GM12872 (cell line): ENCODE measurements around the gene TIGD3.

Experiments
- TF ChIP-seq, protein P1 (sequence below): IDR thresholded peaks from 3 replicates; pipeline ENCODE4 v1.5.1; 2011; ENCODE audit warnings: low read depth, mild to moderate bottlenecking, low read length, moderate library complexity; ENCODE audit not compliant: insufficient read depth

The TIGD3 gene

DNA sequence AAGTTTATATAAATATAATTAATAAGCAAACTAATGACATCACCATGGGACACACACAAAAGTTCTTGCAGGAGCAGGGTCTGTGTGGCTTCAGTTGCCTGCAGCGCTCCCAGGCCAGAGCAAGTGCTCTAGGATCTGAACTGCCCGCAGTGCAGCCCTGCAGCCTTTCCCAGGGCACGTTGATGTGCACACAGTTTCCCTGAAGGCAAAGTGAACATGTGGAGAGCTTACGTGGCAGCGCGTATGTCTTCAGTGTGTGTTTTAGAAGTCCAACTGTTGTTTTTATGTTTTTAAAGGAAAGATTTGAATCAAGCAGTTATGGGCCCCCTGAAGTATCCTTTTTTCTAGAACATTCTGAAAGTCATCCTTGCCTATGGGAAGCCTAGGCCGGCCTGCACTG lies 1.2 kb upstream of the TIGD3 start:
- TF ChIP-seq, protein P1, sequence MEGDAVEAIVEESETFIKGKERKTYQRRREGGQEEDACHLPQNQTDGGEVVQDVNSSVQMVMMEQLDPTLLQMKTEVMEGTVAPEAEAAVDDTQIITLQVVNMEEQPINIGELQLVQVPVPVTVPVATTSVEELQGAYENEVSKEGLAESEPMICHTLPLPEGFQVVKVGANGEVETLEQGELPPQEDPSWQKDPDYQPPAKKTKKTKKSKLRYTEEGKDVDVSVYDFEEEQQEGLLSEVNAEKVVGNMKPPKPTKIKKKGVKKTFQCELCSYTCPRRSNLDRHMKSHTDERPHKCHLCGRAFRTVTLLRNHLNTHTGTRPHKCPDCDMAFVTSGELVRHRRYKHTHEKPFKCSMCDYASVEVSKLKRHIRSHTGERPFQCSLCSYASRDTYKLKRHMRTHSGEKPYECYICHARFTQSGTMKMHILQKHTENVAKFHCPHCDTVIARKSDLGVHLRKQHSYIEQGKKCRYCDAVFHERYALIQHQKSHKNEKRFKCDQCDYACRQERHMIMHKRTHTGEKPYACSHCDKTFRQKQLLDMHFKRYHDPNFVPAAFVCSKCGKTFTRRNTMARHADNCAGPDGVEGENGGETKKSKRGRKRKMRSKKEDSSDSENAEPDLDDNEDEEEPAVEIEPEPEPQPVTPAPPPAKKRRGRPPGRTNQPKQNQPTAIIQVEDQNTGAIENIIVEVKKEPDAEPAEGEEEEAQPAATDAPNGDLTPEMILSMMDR: no peak

DNA sequence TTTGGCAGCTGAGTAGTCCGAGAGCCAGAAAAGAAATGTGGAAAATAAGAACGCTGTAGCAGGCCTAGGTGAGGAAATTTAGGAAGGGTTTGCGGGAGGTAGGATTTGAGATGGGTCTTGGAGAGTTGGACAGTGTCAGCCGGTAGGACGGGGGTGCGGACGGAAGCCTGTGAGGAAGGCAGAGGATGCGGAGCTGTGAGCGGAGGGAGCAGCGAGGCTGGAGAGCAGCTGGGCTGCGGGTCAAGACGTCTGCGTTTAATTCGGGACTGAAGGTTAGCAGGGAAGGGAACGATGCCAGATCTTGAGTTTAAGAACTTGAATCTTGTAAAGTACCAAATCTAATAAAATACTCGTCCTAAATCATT lies 669 bp upstream of the TIGD3 start:
- TF ChIP-seq, protein P1: no peak

DNA sequence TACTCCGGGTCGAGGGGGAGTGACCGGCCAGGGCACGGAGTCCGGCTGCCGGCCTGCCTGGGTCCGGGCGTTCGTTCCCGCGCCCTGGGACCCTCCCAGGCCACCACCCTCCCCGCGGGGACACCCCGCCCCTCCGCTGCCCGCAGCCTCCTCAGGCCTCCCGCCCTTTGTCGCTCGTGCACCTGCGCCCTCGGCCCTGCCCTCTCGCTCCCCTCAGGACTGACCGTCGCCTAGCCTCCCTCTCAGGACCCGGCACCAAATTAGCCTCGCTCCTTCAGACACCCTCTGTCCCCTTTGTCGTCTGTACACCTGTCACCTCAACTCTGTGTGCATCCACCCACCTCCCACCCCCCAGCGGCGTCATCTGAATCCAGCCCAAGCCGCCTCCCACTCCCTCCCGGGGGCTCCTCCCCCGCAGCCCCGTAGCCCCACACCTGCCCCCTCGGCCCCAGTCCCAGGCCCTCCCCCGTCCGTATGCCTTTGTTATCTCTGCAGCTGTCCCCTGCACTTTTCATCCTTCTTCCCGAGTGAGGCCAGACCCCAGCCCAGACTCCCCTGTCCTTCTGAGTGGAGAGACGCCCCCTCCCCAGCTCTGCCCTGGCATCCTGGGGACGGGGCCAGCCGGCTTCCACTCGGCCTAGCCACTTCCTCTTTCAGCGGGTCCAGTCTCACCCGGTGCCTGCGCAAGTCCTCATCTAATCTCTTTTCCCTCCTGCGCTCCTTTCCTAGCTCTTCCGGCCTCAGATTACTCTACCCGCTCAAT lies 643 bp downstream of the TIGD3 start:
- TF ChIP-seq, protein P1: no peak

DNA sequence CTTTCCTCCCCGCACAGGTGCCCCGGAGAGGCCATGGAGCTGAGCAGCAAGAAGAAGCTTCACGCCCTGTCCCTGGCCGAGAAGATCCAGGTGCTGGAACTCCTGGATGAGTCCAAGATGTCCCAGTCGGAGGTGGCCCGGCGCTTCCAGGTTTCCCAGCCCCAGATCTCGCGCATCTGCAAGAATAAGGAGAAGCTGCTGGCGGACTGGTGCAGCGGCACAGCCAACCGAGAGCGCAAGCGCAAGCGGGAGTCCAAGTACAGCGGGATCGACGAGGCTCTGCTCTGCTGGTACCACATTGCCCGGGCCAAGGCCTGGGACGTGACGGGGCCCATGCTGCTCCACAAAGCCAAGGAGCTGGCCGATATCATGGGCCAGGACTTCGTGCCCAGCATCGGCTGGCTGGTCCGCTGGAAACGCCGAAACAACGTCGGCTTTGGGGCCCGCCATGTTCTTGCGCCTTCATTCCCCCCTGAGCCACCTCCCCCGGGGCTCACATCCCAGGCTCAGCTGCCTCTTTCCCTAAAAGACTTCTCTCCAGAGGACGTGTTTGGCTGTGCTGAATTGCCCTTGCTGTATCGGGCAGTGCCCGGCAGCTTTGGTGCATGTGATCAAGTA lies 1.3 kb downstream of the TIGD3 start:
- TF ChIP-seq, protein P1: no peak

DNA sequence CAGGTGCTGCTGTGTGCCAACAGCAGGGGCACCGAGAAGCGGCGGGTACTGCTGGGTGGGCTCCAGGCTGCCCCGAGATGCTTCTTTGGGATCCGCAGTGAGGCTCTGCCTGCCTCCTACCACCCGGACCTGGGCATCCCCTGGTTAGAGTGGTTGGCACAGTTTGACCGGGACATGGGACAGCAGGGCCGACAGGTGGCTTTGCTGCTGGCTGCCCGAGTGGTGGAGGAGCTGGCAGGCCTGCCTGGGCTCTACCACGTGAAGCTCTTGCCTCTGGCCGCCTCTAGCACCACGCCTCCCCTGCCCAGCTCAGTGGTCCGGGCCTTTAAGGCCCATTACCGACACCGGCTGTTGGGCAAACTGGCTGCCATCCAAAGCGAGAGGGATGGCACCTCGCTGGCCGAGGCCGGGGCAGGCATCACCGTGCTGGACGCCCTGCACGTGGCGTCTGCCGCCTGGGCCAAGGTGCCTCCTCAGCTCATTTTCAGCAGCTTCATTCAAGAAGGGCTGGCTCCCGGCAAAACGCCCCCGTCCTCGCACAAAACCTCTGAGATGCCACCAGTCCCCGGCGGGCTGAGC lies 1.9 kb downstream of the TIGD3 start:
- TF ChIP-seq, protein P1: no peak

DNA sequence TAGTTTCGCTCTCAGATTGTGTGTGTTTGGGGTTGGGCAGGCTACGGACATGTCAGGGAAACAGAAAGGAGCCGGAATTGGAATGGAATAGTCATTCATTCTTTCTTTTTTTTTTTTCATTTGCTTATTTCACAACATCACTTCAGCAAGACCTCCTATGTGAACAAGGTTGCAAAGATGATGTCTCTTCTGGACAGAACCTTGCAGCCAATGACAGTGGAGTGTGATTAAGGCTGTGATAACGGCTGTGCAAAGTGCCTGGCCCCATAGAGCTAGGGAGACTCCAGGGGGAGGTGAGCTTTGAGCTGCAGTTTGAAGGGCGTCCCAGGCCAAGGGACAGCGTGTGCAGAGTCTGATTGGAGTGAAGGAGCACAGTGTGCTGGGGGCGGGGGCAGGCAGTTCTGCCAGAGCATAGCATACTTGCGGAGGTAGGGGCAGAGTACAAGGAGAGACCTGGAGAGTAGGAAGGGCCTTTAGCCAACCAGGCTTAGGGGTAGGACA lies 3.4 kb downstream of the TIGD3 start:
- TF ChIP-seq, protein P1: no peak

DNA sequence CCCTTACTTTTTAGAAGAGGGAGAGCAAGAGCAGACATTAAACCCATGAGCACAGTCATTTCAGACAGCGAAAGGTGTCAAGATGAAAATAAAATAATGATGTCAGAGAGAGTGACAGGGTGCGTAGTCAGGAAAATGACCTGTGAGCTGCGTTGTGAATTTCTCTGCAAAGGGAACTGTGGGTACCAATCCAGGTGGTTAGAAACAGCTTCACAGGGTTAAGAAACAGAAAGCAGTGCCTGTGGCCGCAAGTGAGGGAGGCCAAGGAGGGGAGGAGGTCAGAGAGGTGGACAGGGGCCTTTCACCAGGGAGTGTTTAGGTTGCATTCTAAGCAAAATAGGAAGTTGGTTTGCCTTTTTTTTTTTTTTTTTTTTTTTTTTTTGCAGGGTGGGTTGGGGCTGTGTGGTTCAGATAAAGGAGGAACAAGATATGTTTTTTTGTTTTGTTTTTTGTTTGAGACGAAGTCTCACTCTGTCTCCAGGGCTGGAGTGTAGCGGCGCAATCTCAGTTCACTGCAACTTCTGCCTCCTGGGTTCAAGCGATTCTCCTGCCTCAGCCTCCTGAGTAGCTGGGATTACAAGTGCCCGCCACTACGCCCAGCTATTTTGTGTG lies 7.9 kb downstream of the TIGD3 start:
- TF ChIP-seq, protein P1: no peak
